Measurements from ENCODE around the gene LCN2.

The LCN2 gene

DNA sequence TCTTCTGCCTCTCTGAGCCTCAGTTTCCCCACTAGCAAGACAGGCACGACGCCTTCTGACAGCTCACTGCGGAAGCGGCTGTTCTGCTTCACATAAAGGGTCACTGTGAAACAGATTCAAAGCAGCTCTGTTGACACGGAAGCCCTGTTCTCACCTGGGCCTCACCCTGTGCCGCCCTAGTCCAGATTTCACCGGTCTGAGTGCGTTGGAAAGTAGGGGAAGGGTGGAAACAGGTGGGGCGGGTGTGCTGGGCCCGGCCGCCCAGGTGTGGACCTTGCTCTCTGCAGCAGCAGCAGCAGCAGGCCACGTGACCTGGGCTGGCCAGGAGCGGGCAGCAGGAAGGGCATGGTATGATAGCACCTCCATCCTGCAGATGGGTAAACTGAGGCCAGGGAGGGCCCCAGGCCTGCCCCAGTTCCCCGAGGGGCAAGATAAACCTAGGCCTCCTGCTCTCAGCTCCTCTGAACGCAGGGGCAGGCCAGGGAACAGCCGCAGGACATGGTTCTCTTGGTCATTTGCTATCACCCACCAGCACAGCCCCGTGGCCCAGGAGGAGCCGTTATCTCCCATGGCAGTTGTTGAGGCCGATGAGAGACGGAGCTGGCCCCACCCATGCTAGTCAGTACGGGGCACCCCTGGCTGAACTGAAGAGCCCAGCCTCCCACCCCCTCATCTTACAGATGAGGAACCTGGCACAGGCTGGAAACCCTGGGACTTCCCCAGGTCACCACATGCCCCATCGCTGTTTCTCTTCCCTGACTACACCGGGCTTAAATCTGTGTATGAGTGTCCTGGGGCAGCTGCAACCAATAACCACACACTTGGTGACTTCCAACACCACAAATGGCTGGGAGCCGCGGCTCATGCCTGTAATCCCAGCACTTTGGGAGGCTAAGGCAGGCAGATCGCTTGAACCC is 33.8 kb upstream of the LCN2 start:
- DNase-seq = no peak

- no peak for DNase-seq
Measured at GRCh38 chr9:128116104-128117083, 32.9 kb upstream of the LCN2 start.

- DNase-seq = peak; percentile 80
Measured at GRCh38 chr9:128117613-128118471, 31.4 kb upstream of the LCN2 start.

- no peak for DNase-seq
Measured at GRCh38 chr9:128118472-128118857, 30.8 kb upstream of the LCN2 start.

DNA sequence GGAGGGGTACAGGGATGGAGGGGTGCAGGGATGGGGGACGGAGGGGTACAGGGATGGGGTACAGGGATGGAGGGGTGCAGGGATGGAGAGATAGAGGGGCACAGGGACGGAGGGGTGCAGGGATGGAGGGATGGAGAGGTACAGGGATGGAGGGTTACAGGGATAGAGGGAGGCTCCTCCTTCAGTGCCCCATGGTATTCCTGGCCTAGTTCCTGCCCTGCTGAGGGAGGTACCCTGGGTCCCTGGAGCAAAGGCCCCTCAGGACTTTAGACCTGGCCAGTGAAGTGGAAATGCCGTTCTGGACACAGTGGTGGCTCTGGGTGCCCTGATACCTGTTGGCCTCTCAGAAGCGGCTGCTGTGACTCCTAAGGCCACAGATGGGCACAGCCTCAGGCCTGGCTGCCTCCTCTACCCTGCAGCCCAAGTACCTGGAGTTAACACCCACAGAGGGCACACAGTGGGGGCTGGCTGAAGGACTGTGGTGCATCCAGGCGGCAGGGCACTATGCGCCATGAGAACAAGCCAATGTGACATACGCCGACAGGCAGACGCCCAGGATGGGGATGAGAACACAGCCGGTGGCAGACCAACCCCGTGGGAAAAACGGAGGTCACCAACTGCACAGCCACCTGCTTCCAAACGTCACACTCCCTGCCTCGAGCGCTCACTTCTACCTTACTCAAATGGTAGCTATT is 30.1 kb upstream of the LCN2 start:
- no peak for DNase-seq

DNA sequence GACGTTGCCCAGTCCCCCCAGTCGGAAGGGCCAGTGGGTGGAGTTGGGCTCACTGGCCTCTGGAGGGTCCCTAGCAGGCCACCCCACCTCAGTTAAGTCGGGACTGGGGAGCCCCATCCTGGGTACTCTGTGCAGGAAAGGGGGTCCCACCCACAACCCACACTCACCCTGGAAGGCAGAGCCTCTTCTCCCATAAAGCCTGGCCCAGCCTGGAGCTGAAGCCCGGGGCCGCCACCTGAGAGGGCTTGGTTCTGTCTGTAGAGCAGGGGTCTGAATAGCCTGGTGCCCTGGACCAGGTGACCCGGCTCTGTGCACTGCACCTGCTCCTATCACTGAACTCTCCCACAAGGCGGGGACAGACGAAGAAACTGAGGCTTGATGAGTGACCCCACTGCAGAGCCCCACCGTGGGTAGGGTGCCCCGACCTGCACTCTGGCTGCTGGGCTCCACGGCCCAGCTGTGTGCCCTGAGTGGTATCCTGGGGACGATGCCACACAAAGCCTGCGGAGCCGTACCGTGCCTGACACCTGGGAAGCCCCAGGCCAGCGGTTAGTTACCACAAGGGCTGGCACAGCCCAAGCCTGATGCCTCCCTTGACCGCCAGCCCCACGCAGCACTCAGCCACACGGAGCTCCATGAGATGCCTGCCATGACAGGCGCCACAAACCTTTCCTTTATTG is 29.1 kb upstream of the LCN2 start:
- no peak for DNase-seq

- no peak for DNase-seq
Measured at GRCh38 chr9:128120741-128121465, 28.4 kb upstream of the LCN2 start.

- DNase-seq = no peak
Measured at GRCh38 chr9:128121466-128121810, 27.8 kb upstream of the LCN2 start.

DNA sequence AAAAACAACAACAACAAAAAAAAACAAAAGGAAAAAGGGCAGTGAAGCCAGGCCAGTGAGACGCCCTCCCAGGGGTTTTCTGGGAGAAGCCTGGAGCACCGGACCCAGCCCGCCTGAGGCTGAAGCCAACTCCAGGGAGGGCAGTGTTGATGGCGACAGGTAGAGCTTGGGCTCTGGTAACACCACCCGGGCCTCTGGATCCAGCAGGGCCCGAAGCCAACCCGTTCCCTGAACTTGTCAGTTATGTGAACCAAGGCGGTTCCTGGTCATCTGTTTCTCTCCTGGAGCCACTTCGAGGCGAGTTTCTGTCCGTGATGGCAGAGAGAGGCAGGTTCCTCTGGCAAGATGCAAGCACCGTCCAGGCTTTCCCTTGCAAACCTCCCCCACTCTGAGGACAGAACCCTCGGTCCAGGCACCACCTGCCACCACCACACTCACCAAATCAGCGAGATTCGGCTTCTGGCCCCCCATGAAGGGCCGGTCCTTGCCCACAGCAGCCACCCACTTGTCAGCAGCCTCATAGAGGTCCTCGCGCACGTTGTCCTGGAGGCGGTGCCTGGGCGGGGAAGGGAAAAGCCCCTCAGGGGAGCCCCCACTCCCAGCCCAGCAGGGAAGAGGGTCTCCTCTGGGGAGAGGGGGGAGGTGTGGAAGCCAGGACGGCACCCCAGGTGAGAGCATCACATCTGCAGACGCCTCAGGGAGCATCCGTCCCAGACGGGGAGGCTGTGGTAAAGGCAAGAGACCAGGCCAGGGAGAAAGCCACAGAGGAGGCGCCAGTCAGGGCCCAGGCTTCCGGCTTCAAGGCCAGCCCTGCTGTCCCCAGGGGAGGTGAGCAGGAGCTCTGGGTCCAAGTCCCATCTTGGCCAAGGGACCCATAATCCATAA is 27.1 kb upstream of the LCN2 start:
- no peak for DNase-seq

DNA sequence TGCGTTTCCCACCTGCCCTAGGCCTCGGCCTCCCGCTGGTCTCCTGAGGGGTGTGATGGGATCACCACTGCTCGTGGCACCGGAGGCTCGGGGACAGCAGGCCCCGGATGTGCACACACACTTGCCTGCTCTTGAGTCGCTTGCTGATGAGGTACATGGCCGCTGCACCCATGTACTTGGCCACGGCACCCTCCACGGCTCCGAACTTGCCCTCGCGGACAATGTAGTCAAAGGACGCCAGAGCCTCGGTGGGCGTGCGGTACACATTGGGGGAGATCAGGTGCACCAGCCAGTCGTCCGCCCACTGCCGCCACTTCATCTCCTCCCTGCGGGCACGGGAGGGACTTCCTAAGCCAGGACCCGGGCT is 26.5 kb upstream of the LCN2 start:
- DNase-seq = no peak

GRCh38 chr9:128123451-128124080 is 25.7 kb upstream of the LCN2 start:
- no peak for DNase-seq

DNA sequence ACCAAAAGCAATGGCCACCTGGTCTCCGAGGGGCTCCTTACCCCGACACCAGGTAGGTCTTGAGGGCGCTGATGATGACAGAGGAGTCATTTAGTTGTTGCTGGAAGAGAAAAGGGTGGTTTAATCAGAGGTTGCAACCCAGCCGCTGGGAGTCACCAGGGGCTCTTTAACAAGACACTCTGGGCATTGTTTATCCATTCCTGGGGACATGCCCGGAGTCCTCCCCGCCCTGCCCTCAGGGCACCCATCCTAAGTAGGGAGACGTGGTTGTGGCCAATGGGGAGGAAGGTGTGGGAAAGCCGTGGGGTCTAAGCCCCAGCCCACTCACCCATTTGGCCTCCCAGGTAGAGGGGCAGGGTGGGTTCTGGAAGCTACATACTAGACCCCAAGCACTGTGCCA is 24.8 kb upstream of the LCN2 start:
- no peak for DNase-seq

GRCh38 chr9:128124873-128125579 is 24.2 kb upstream of the LCN2 start:
- DNase-seq = no peak

GRCh38 chr9:128125580-128126354 is 23.5 kb upstream of the LCN2 start:
- DNase-seq = no peak

GRCh38 chr9:128127568-128127989 is 21.7 kb upstream of the LCN2 start, which contains the start of gene PTGES2:
TSS of gene PTGES2 (minus strand) at chr9:128127729. CDS start at chr9:128127717, 12 bp downstream.
- peak; percentile 65 for DNase-seq

GRCh38 chr9:128127990-128128835 is 21.0 kb upstream of the LCN2 start:
- peak; percentile 79 for DNase-seq

Measured in NK-92 treated with Interleukin-12 subunit alpha and Interleukin-12 subunit beta, amount 100 ng/mL, for 24 hours (cell line).